Panc1 (cell line): ENCODE data around the gene ZNF396.

Experiments used
- POLR2AphosphoS5 ChIP-seq: IDR thresholded peaks from 2 replicates; pipeline ENCODE4 v1.6.1; 2012; ENCODE audit warnings: mild to moderate bottlenecking, low read depth, low read length, moderate library complexity
- SIN3A ChIP-seq: IDR thresholded peaks from 2 replicates; pipeline ENCODE4 v1.6.1; 2012; ENCODE audit warnings: low read depth, mild to moderate bottlenecking, low read length, moderate library complexity, borderline replicate concordance; ENCODE audit not compliant: insufficient read depth
- TF ChIP-seq, protein P1 (sequence below): fragments of 450-650 bp; IDR thresholded peaks from 2 replicates; pipeline ENCODE4 v1.5.1; 2017; ENCODE audit warnings: mild to moderate bottlenecking

DNA sequence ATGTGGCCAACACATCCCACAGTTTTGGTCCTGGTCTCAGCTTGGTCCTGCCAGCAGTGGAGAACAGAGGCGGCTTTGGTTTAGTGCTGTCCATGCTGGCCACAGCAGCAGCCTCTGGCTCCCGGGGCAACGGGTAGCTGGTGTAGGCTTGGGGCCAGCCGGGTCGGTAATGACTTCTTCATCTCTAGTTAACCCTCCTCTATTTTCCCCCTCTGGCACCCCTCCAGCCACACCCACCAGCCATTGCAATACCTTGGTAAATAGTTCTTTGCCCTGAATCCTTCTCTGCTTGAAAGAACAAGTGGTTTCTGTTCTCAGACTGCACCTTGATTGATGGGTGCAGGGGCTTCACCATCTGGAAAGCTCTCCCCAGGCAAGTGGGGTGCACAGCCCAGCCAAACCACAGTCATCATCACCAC lies 31.7 kb upstream of the ZNF396 start:
- TF ChIP-seq SIN3A (no peak), POLR2AphosphoS5 (no peak)
- TF ChIP-seq, protein P1, sequence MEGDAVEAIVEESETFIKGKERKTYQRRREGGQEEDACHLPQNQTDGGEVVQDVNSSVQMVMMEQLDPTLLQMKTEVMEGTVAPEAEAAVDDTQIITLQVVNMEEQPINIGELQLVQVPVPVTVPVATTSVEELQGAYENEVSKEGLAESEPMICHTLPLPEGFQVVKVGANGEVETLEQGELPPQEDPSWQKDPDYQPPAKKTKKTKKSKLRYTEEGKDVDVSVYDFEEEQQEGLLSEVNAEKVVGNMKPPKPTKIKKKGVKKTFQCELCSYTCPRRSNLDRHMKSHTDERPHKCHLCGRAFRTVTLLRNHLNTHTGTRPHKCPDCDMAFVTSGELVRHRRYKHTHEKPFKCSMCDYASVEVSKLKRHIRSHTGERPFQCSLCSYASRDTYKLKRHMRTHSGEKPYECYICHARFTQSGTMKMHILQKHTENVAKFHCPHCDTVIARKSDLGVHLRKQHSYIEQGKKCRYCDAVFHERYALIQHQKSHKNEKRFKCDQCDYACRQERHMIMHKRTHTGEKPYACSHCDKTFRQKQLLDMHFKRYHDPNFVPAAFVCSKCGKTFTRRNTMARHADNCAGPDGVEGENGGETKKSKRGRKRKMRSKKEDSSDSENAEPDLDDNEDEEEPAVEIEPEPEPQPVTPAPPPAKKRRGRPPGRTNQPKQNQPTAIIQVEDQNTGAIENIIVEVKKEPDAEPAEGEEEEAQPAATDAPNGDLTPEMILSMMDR, result no peak
